ENCODE measurements around the gene NUP107. TPM values are rescaled to one million over a fixed set of nuclear protein-coding genes. Genes with fewer than 3 reads are reported as not detected.

Gene NUP107
- total and polyA plus RNA-seq, 7 donors: 6.0 to 34.3 (median 24.2) TPM

DNA sequence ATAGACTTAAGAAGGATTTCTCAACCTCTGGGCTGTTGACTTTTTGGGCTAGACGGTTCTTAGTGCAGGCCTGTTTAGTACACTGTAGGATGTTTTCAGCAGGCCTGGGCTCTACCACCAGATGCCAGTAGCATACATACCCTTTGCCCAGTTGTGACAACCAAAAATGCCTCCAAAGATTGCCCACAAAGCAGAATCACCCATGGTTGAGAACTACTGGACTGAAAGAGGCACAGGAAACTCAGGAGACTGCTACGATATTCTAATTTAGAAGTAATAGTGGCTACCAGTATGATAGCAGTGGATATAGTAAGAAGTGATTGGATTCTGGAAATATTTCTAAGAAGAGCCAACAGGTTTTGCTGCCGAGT lies 74.6 kb downstream of the NUP107 start:
- no peaks in the 10 kb centered on the region for H3K27me3 ChIP-seq
- H3K4me3 ChIP-seq: no peak overlapping the region
- no peaks in the 10 kb centered on the region for H3K9me3 ChIP-seq
- peaks cover 0 to 66% (median 3%) of the 10 kb centered on the region in 4 donors for H3K36me3 ChIP-seq
- DNase-seq: no peak
- 97% methylated on average over 3 of the region's 3 CpGs for WGBS, 2 donors
- H3K27ac ChIP-seq: no peak overlapping the region
- H3K4me1 ChIP-seq: no peaks in the 10 kb centered on the region
- intact Hi-C loops (cut with DNase I): no loop called here
- TF ChIP-seq POLR2A (IDR thresholded peaks at IDR 0.05): no peak
- TF ChIP-seq, protein P1, sequence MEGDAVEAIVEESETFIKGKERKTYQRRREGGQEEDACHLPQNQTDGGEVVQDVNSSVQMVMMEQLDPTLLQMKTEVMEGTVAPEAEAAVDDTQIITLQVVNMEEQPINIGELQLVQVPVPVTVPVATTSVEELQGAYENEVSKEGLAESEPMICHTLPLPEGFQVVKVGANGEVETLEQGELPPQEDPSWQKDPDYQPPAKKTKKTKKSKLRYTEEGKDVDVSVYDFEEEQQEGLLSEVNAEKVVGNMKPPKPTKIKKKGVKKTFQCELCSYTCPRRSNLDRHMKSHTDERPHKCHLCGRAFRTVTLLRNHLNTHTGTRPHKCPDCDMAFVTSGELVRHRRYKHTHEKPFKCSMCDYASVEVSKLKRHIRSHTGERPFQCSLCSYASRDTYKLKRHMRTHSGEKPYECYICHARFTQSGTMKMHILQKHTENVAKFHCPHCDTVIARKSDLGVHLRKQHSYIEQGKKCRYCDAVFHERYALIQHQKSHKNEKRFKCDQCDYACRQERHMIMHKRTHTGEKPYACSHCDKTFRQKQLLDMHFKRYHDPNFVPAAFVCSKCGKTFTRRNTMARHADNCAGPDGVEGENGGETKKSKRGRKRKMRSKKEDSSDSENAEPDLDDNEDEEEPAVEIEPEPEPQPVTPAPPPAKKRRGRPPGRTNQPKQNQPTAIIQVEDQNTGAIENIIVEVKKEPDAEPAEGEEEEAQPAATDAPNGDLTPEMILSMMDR (IDR thresholded peaks at IDR 0.05): no peak
- TF ChIP-seq EP300 (IDR thresholded peaks at IDR 0.05): no peak
- TF ChIP-seq POLR2AphosphoS5 (IDR thresholded peaks at IDR 0.05): no peak

DNA sequence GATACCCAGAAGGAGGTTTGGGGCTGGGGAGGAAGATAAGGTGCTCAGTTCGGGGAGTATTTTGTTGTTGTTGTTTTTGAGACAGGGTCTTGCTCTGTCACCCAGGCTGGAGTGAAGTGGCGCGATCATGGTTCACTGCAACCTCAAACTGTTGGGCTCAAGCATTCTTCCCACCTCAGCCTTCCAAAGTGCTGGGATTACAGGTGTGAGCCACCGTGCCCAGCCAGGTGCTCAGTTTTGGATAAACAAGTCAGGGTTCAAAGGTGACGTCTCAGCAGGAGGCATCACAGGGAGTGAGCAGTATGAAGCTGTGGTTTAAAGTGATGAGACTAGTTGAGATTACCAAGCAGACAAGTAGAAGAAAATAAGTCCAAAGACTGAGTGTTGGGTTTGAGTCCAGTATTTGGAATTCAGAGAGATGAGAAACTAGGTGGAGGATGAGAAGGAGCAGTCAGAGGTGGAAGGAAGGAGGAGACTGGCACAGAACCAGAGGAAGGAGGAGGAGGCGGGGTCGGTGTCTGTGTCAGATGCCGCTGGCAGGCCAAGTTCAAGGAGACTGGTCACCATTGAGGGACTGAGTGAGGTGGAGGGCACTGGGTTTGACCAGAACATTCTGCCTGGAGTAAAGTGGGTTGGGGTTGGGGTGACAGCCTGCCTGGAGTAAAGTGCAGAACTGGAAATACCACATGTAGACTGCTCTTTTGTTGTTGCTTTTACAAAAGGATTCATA lies 75.3 kb downstream of the NUP107 start:
- Histone ChIP-seq H3K27ac (no peak overlapping the region), H3K9me3 (no peaks in the 10 kb centered on the region), H3K27me3 (no peaks in the 10 kb centered on the region), H3K4me3 (no peak overlapping the region), H3K4me1 (no peaks in the 10 kb centered on the region), H3K36me3 (peaks cover 0 to 66% (median 3%) of the 10 kb centered on the region in 4 donors)
- intact Hi-C loops (cut with DNase I): no loop called here
- TF ChIP-seq, protein P1 (IDR thresholded peaks at IDR 0.05): no peak
- no peak for TF ChIP-seq EP300 (IDR thresholded peaks at IDR 0.05)
- TF ChIP-seq POLR2AphosphoS5 (IDR thresholded peaks at IDR 0.05): no peak
- TF ChIP-seq POLR2A (IDR thresholded peaks at IDR 0.05): no peak
- no peak for DNase-seq
- WGBS, 2 donors: 67 to 87% methylated on average over 8 of the region's 8 CpGs

DNA sequence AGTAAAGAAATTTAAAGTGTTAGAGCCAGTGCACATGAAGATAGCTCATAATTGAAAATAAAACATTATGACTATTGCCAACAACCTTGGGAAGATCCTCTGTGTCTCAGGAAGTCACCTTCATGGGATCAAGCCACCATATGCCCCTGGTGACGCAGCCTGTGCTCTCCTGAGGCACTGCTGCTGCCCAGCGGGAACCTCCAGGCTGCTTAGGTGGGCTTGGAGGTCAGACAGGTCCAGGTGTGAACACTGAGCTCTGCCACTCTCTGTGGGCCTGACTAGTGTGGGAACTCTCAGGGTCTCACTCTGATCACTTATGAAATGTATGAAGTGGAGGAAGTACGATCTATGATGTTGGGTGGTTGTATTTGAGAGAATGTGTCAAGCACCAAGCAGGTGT lies 75.9 kb downstream of the NUP107 start:
- TF ChIP-seq EP300 (IDR thresholded peaks at IDR 0.05) (no peak), POLR2A (IDR thresholded peaks at IDR 0.05) (no peak), POLR2AphosphoS5 (IDR thresholded peaks at IDR 0.05) (no peak)
- TF ChIP-seq, protein P1 (IDR thresholded peaks at IDR 0.05): no peak
- intact Hi-C loops (cut with DNase I): no loop called here
- 96 to 98% methylated on average over 3 of the region's 3 CpGs for WGBS, 2 donors

DNA sequence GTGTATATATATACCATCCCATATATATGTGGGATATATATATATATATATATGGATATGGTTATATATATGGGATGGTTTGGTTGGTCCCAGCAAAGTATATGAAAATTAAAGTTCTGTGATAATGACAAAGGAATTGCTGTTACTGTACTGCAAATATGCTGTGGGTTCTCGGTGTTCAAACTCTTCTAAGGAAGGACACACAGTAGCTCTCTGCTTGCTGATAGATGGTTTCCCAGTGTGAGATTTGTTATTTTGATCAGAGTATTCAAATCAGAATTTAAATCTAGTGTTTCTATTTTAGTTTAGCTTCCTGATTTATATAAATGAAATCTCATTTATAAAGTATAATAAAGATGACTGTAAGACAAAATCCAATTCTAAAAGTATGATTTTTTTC lies 78.9 kb downstream of the NUP107 start:
- intact Hi-C loops (cut with DNase I): no loop called here
- H3K36me3 ChIP-seq: peaks cover 0 to 53% (median 2%) of the 10 kb centered on the region in 4 donors
- H3K27me3 ChIP-seq: no peaks in the 10 kb centered on the region
- H3K4me1 ChIP-seq: no peaks in the 10 kb centered on the region
- no peaks in the 10 kb centered on the region for H3K9me3 ChIP-seq
- WGBS, 2 donors: 97 to 100% methylated on average over 1 of the region's 1 CpG
- no peak overlapping the region for H3K4me3 ChIP-seq
- TF ChIP-seq EP300 (IDR thresholded peaks at IDR 0.05) (no peak), POLR2AphosphoS5 (IDR thresholded peaks at IDR 0.05) (no peak), POLR2A (IDR thresholded peaks at IDR 0.05) (no peak)
- TF ChIP-seq, protein P1 (IDR thresholded peaks at IDR 0.05): no peak
- DNase-seq: no peak
- H3K27ac ChIP-seq: no peak overlapping the region

More for the DNA sequence above, 75.9 kb downstream of the NUP107 start:
- no peak for DNase-seq
- H3K4me1 ChIP-seq: no peaks in the 10 kb centered on the region
- H3K27me3 ChIP-seq: no peaks in the 10 kb centered on the region
- H3K36me3 ChIP-seq: peaks cover 0 to 64% (median 2%) of the 10 kb centered on the region in 4 donors
- H3K4me3 ChIP-seq: no peak overlapping the region
- H3K27ac ChIP-seq: no peak overlapping the region
- H3K9me3 ChIP-seq: no peaks in the 10 kb centered on the region

All from sigmoid colon (tissue), 7 donors.